ENCODE measurements around the gene GJC2.

GJC2 gene

DNA sequence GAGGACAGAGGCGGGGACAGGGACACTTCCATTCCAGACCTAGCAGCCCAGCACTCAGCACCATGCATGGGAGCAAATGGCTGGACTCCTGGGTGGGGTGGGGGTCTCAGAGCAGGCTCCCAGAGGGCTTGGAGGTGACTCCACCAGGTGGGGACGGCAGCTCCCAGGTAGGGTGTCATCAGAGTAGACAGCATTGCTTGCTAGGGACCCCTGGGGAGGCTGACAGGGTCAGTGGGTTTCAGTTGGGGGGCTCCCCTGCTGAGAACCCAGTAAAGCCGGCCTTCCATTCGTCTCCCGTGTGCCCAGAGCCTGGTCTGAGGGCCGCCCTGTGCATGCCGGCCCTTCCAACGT, 4.8 kb upstream of the GJC2 start:
- DNase-seq (ENCODE audit: low read depth in 2 of 2): no peak
- no peak overlapping the region for H3K4me3 ChIP-seq (replicated peaks in 1 of 2; ENCODE audit: low read depth in 2 of 2, low read length in 2 of 2)
- TF ChIP-seq, protein P1, sequence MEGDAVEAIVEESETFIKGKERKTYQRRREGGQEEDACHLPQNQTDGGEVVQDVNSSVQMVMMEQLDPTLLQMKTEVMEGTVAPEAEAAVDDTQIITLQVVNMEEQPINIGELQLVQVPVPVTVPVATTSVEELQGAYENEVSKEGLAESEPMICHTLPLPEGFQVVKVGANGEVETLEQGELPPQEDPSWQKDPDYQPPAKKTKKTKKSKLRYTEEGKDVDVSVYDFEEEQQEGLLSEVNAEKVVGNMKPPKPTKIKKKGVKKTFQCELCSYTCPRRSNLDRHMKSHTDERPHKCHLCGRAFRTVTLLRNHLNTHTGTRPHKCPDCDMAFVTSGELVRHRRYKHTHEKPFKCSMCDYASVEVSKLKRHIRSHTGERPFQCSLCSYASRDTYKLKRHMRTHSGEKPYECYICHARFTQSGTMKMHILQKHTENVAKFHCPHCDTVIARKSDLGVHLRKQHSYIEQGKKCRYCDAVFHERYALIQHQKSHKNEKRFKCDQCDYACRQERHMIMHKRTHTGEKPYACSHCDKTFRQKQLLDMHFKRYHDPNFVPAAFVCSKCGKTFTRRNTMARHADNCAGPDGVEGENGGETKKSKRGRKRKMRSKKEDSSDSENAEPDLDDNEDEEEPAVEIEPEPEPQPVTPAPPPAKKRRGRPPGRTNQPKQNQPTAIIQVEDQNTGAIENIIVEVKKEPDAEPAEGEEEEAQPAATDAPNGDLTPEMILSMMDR (IDR thresholded peaks at IDR 0.05; ENCODE audit: low read depth, low read length): no peak

DNA sequence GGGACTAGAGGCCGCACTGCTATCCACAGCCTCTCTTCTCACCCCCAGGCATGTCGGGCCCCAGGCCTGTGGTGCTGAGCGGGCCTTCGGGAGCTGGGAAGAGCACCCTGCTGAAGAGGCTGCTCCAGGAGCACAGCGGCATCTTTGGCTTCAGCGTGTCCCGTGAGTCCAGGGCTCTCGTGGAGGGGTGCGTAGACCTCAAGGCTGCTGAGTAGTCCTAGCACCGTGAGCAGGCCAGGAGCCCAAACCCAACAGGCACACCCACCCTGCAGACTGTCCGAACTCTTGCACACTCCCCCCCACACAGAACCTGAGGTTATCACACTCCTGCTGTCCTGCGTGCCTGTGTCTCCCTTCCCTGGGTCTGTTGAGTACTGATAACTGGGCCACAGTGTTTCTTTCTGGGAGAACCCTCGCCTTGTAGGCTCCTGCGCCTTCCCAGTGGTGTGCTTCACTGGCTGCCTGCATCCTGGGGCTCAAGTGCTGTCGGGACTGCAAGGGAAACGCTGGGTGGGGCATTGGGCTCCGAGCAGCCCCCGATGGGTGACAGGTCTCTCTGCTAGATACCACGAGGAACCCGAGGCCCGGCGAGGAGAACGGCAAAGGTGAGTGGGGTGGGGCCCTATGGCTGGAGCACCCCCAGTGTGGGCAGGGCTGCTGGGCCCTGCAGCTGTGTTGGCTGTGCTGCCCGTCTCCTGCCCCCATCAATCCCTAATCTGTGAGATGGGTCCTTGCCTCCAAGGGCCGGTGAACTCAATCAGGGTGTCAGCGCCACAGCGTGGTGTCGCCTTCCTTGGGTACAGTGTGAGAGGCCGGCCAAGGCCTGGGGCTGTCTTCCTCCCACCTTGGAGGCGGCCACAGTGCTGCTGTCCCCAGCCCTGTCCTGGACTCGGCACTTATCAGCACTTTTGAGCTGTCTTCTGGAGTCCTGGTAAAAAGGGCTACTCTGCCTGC, 4.0 kb upstream of the GJC2 start:
- no peak for DNase-seq (ENCODE audit: low read depth in 2 of 2)
- TF ChIP-seq, protein P1 (IDR thresholded peaks at IDR 0.05; ENCODE audit: low read depth, low read length): no peak
- H3K4me3 ChIP-seq (replicated peaks in 1 of 2; ENCODE audit: low read depth in 2 of 2, low read length in 2 of 2): no peak overlapping the region

DNA sequence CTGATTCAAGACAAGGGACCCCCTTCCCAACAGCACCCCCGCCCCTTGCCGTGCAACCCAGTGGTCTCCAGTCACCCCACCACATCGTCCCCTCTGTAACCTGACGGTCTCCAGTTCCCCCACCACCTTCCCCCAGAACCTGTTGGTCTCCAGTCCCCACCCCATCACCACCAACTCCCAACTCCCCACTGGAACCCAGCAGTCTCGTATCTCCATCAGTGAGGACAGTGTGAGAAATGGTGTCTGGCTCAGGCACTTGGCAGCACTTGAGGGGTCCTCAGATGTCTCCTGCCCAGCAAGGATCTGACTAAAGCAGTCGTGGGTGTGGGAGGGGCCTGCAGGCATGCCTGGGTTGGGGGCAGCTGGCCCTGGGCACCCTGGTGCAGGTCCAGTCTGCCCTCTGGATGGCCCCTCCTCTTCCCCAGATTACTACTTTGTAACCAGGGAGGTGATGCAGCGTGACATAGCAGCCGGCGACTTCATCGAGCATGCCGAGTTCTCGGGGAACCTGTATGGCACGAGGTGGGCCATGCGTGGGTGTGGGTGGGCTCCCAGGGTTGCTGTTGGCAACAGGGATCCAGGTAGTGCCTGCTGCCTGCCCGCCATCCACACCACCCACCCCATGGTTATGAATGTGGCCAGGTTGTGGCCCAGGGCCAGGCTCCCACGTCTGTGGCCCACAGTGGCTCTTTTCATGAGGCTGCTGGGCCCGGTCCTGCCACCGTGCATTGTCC, 3.1 kb upstream of the GJC2 start:
- no peak for DNase-seq (ENCODE audit: low read depth in 2 of 2)
- TF ChIP-seq, protein P1 (IDR thresholded peaks at IDR 0.05; ENCODE audit: low read depth, low read length): no peak
- no peak overlapping the region for H3K4me3 ChIP-seq (replicated peaks in 1 of 2; ENCODE audit: low read depth in 2 of 2, low read length in 2 of 2)

DNA sequence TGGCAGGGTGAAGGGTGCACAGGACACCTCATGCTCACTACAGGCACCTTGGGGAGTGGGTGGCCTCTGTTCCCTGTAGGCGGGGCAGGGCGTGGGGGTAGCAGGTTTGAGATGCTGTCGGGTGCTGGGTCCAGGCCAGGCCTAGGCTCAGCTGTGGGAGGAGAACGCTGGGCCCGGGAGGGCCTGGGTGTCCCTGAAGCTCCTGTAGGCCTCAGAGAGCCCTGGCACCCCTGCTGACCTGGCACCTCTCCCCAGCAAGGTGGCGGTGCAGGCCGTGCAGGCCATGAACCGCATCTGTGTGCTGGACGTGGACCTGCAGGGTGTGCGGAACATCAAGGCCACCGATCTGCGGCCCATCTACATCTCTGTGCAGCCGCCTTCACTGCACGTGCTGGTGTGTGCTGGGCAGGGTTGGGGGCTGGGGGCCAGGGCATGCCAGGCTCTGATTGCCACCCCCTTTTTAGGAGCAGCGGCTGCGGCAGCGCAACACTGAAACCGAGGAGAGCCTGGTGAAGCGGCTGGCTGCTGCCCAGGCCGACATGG, 2.5 kb upstream of the GJC2 start:
- no peak for DNase-seq (ENCODE audit: low read depth in 2 of 2)
- H3K4me3 ChIP-seq (replicated peaks in 1 of 2; ENCODE audit: low read depth in 2 of 2, low read length in 2 of 2): no peak overlapping the region
- TF ChIP-seq, protein P1 (IDR thresholded peaks at IDR 0.05; ENCODE audit: low read depth, low read length): no peak

DNA sequence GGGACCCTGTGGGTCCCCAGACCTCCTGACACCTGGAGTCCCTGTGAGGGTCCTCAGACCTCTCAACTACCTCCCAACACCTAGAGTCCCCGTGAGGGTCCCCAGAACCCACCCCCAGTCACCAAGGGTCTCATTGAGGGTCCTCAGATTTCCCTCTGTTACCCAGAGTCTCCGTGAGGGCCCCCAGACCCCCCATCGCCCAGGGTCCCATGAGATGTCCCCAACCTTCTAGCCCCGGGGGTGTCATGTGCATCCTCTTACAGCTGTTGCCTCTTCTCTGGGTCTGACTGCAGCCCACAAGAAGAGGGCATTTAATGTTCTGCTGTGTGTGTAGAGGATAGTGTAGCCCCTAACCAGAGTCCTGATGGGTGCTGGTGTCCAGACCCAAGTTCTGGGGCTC, 2.0 kb upstream of the GJC2 start:
- TF ChIP-seq, protein P1 (IDR thresholded peaks at IDR 0.05; ENCODE audit: low read depth, low read length): no peak
- no peak overlapping the region for H3K4me3 ChIP-seq (replicated peaks in 1 of 2; ENCODE audit: low read depth in 2 of 2, low read length in 2 of 2)
- DNase-seq (ENCODE audit: low read depth in 2 of 2): no peak

DNA sequence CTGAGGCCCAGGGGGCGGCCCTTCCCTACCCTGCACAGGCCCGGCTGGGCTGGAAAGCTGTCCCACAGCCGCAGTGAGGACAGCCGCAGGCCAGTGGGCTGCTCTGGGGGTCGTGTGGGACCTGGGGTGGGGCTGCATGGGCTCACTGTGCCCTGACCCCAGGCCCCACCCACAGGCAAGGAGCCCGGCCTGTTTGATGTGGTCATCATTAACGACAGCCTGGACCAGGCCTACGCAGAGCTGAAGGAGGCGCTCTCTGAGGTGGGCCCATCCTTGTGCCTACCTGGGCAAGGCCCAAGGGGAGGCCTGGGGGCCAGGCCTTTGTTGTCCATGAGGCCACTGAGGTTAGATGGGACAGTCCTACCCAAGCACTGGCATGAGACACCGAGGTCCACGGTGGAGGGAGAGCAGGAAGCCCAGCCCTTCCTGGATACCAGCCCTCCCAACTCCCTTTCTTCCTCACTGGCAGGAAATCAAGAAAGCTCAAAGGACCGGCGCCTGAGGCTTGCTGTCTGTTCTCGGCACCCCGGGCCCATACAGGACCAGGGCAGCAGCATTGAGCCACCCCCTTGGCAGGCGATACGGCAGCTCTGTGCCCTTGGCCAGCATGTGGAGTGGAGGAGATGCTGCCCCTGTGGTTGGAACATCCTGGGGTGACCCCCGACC, 1.4 kb upstream of the GJC2 start:
- H3K4me3 ChIP-seq (replicated peaks in 1 of 2; ENCODE audit: low read depth in 2 of 2, low read length in 2 of 2): no peak overlapping the region
- TF ChIP-seq, protein P1 (IDR thresholded peaks at IDR 0.05; ENCODE audit: low read depth, low read length): no peak
- peak; percentile 45 to 62 for DNase-seq (ENCODE audit: low read depth in 2 of 2)

Data from cardiac fibroblast (primary cell).